OCI-LY1 (cell line): ENCODE measurements around the gene FAIM.
"Not testable (repeated sequence)": the region's sequence is repeated elsewhere in the genome, so short reads cannot be mapped to it uniquely, and the experiment has no call there.

Experiments
- H2AFZ ChIP-seq: fragments of 200-600 bp; sonication (generic), shearing (Covaris generic); 2 replicates; pipeline ENCODE4 v1.6.0; 2014; ENCODE audit warnings: antibody characterized with exemption, mild to moderate bottlenecking, low read length
- H3F3A ChIP-seq: fragments of 200-600 bp; sonication (generic), shearing (Covaris generic); 2 replicates; pipeline ENCODE4 v1.6.0; 2014; ENCODE audit warnings: mild to moderate bottlenecking, antibody characterized with exemption, low read length, moderate library complexity; ENCODE audit not compliant: insufficient read depth
- H3K27ac ChIP-seq: fragments of 200-600 bp; sonication (generic); 2 replicates; pipeline ENCODE4 v1.5.1; 2014; ENCODE audit warnings: low read length, mixed run types, mild to moderate bottlenecking, low read depth; ENCODE audit not compliant: poor library complexity, severe bottlenecking
- H3K27me3 ChIP-seq: fragments of 200-600 bp; sonication (generic); 2 replicates; pipeline ENCODE4 v1.6.0; 2014; ENCODE audit warnings: antibody characterized with exemption, mild to moderate bottlenecking, low read length, moderate library complexity; ENCODE audit not compliant: insufficient read depth
- H3K36me3 ChIP-seq: fragments of 200-600 bp; sonication (generic); 2 replicates; pipeline ENCODE4 v1.6.1; 2014; ENCODE audit warnings: mild to moderate bottlenecking, antibody characterized with exemption, low read length, moderate library complexity, mixed read lengths; ENCODE audit not compliant: insufficient read depth
- H3K4me1 ChIP-seq: fragments of 200-600 bp; sonication (generic); 2 replicates; pipeline ENCODE4 v1.5.1; 2014; ENCODE audit warnings: mild to moderate bottlenecking, low read length, moderate library complexity; ENCODE audit not compliant: insufficient read depth, severe bottlenecking
- H3K4me2 ChIP-seq: fragments of 200-600 bp; sonication (generic), shearing (Covaris generic); 2 replicates; pipeline ENCODE4 v1.6.1; 2014; ENCODE audit warnings: low read length
- H3K4me3 ChIP-seq: fragments of 200-600 bp; sonication (generic); 2 replicates; pipeline ENCODE4 v1.5.1; 2014; ENCODE audit warnings: low read length, low read depth, mild to moderate bottlenecking, mixed read lengths; ENCODE audit not compliant: poor library complexity, severe bottlenecking
- H3K79me2 ChIP-seq: fragments of 200-600 bp; shearing (Covaris generic); 2 replicates; pipeline ENCODE4 v1.6.1; 2016; ENCODE audit warnings: mixed run types, low read length, mixed read lengths; ENCODE audit not compliant: insufficient read depth
- H3K9ac ChIP-seq: fragments of 200-600 bp; sonication (generic), shearing (Covaris generic); 2 replicates; pipeline ENCODE4 v1.6.1; 2014; ENCODE audit warnings: mild to moderate bottlenecking, low read length, mixed read lengths
- H3K9me2 ChIP-seq: fragments of 200-600 bp; sonication (generic), shearing (Covaris generic); 2 replicates; pipeline ENCODE4 v1.6.1; 2014; ENCODE audit warnings: low read depth, mild to moderate bottlenecking, low read length, mixed read lengths
- H3K9me3 ChIP-seq: fragments of 200-600 bp; shearing (Covaris generic); 2 replicates; pipeline ENCODE4 v1.6.1; 2014; ENCODE audit warnings: low read length, mixed read lengths
- H4K20me1 ChIP-seq: fragments of 200-600 bp; sonication (generic), shearing (Covaris generic); 2 replicates; pipeline ENCODE4 v1.6.0; 2016; ENCODE audit warnings: mild to moderate bottlenecking, low read length; ENCODE audit not compliant: insufficient read depth
- EZH2 ChIP-seq: fragments of 200-600 bp; sonication (generic), shearing (Covaris generic); IDR thresholded peaks from 2 replicates; pipeline ENCODE4 v1.8.0; 2017; ENCODE audit warnings: borderline replicate concordance, mixed run types, mild to moderate bottlenecking, antibody characterized with exemption, low read length, moderate library complexity, mixed read lengths
- TF ChIP-seq, protein P1 (sequence below): fragments of 200-600 bp; sonication (generic), shearing (Covaris generic); IDR thresholded peaks from 2 replicates; pipeline ENCODE4 v1.5.1; 2017; ENCODE audit warnings: mild to moderate bottlenecking, antibody characterized with exemption, low read length, moderate library complexity, mixed read lengths

Gene FAIM

DNA sequence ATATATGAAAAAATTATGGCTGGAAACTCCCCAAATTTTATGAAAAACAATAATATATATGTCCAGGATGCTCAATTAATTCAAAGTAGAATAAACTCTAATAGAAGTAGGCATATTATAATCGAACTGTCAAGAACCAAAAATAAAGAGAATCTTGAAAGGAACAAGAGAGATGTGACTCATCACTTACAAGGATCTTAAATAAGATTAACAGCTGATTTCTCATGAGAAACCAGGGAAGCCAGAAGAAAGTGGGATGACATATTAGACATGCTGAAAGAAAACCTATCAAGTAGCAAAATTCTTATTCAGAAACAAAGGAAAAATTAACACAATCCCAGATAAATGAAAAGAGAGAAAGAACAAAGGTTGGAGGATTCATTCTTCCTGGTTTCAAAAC, 66.8 kb downstream of the FAIM start:
- H3K9ac ChIP-seq, result no peak overlapping the region
- no peaks in the 10 kb centered on the region for H4K20me1 ChIP-seq
- no peaks in the 10 kb centered on the region for H3K4me1 ChIP-seq
- H3K79me2 ChIP-seq, result no peaks in the 10 kb centered on the region
- TF ChIP-seq EZH2, result no peak
- TF ChIP-seq, protein P1, sequence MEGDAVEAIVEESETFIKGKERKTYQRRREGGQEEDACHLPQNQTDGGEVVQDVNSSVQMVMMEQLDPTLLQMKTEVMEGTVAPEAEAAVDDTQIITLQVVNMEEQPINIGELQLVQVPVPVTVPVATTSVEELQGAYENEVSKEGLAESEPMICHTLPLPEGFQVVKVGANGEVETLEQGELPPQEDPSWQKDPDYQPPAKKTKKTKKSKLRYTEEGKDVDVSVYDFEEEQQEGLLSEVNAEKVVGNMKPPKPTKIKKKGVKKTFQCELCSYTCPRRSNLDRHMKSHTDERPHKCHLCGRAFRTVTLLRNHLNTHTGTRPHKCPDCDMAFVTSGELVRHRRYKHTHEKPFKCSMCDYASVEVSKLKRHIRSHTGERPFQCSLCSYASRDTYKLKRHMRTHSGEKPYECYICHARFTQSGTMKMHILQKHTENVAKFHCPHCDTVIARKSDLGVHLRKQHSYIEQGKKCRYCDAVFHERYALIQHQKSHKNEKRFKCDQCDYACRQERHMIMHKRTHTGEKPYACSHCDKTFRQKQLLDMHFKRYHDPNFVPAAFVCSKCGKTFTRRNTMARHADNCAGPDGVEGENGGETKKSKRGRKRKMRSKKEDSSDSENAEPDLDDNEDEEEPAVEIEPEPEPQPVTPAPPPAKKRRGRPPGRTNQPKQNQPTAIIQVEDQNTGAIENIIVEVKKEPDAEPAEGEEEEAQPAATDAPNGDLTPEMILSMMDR, result no peak
- no peaks in the 10 kb centered on the region for H3K27me3 ChIP-seq
- H3K4me2 ChIP-seq, result no peak overlapping the region
- H3K9me2 ChIP-seq, result no peaks in the 10 kb centered on the region
- H3F3A ChIP-seq, result no peaks in the 10 kb centered on the region
- H3K36me3 ChIP-seq, result peaks cover 41% of the 10 kb centered on the region
- no peak overlapping the region for H3K27ac ChIP-seq
- H2AFZ ChIP-seq, result no peak overlapping the region
- H3K4me3 ChIP-seq, result no peak overlapping the region
- H3K9me3 ChIP-seq, result peaks cover 14% of the 10 kb centered on the region

DNA sequence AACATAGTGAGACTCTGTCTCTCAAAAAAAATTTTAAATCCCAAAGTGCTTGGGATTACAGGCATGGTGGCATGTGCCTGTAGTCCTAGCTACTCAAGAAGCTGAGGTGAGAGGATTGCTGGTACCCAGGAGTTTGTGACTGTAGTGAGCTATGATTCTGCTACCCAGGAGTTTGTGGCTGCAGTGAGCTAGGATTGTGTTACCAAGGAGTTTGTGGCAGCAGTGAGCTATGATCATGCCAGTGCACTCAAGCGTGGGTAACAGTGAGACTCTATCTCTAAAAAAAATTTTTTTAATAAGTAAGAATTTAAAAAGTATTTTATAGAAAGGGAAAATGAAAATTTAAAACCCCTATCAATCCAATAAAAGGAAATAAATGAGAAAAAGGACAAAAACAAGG, 69.5 kb downstream of the FAIM start:
- H3K9me2 ChIP-seq, result no peaks in the 10 kb centered on the region
- no peak for TF ChIP-seq EZH2
- TF ChIP-seq, protein P1, result no peak

DNA sequence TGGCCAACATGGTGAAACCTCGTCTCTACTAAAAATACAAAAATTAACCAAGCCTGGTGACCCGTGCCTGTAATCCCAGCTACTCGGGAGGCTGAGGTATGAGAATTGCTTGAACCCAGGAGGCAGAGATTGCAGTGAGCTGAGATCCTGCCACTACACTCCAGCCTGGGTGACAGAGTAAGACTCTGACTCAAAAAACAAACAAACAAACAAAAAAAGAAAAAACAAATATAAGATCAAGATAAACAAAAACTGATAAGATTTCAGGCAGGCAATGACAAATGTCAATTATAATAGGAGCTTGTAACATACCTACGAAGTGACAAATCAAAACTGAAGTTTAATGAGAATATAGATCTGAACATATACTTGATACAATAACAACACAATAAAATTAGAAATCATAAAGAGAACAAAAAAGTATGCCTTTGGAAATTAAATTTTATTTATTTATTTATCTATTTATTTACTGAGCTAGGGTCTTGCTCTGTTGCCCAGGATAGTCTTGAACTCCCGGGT, 70.4 kb downstream of the FAIM start:
- H3K79me2 ChIP-seq, result no peaks in the 10 kb centered on the region
- H3K27me3 ChIP-seq, result no peaks in the 10 kb centered on the region
- H3K9me2 ChIP-seq, result no peaks in the 10 kb centered on the region
- TF ChIP-seq, protein P1, result no peak
- TF ChIP-seq EZH2, result no peak
- H3F3A ChIP-seq, result no peaks in the 10 kb centered on the region
- no peak overlapping the region for H3K27ac ChIP-seq
- peaks cover 43% of the 10 kb centered on the region for H3K36me3 ChIP-seq
- no peak overlapping the region for H3K4me2 ChIP-seq
- H3K4me1 ChIP-seq, result peaks cover 9% of the 10 kb centered on the region
- no peak overlapping the region for H3K9ac ChIP-seq
- H3K9me3 ChIP-seq, result peaks cover 14% of the 10 kb centered on the region
- H2AFZ ChIP-seq, result no peak overlapping the region
- H3K4me3 ChIP-seq, result no peak overlapping the region
- no peaks in the 10 kb centered on the region for H4K20me1 ChIP-seq

More for the DNA sequence above, 69.5 kb downstream of the FAIM start:
- peaks cover 48% of the 10 kb centered on the region for H3K36me3 ChIP-seq
- no peak overlapping the region for H3K9ac ChIP-seq
- H3K4me3 ChIP-seq, result no peak overlapping the region
- peaks cover 9% of the 10 kb centered on the region for H3K4me1 ChIP-seq
- H3K79me2 ChIP-seq, result no peaks in the 10 kb centered on the region
- H3K27ac ChIP-seq, result no peak overlapping the region
- no peaks in the 10 kb centered on the region for H4K20me1 ChIP-seq
- H3K9me3 ChIP-seq, result peaks cover 14% of the 10 kb centered on the region
- no peak overlapping the region for H3K4me2 ChIP-seq
- no peaks in the 10 kb centered on the region for H3K27me3 ChIP-seq
- H3F3A ChIP-seq, result no peaks in the 10 kb centered on the region
- H2AFZ ChIP-seq, result no peak overlapping the region

DNA sequence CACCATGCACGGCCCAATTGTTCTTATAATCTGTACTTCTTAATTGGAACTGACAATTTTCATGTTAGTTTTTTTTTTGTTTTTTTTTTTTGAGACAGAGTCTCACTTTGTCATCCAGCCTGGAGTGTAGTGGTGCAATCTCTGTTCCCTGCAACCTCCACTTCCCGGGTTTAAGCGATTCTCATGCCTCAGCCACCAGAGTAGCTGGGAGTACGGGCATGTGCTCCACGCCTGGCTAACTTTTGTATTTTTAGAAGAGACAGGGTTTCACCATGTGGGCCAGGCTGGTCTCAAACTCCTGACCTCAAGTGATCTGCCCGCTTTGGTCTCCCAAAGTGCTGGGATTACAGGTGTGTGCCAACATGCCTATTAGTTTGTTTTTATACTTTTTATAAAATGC, 72.4 kb downstream of the FAIM start:
- H3K4me3 ChIP-seq, H3K79me2 ChIP-seq, H3K9ac ChIP-seq, H3K9me2 ChIP-seq, H2AFZ ChIP-seq, H3K27me3 ChIP-seq, H3F3A ChIP-seq, H3K9me3 ChIP-seq, H4K20me1 ChIP-seq, H3K4me2 ChIP-seq, H3K4me1 ChIP-seq: not testable (repeated sequence)
- H3K27ac ChIP-seq, result peak overlapping the region; percentile 6
- H3K36me3 ChIP-seq, result peaks cover 24% of the 10 kb centered on the region
